HEK293 (cell line): Measurements from ENCODE around the gene FAM98C.

Source experiments
- BCL11A ChIP-seq: fragments of 450-650 bp; formaldehyde crosslinking; IDR thresholded peaks from 2 replicates; pipeline ENCODE4 v1.5.1; 2016; ENCODE audit warnings: low read depth, missing biosample characterization, missing genetic modification characterization
- FEZF1 ChIP-seq: fragments of 450-650 bp; formaldehyde crosslinking; IDR thresholded peaks from 2 replicates; pipeline ENCODE4 v1.5.1; 2016; ENCODE audit warnings: missing biosample characterization, missing genetic modification characterization
- GLI2 ChIP-seq: fragments of 450-650 bp; formaldehyde crosslinking; IDR thresholded peaks from 2 replicates; pipeline ENCODE4; 2017; ENCODE audit warnings: missing biosample characterization, missing genetic modification characterization, low read depth, borderline replicate concordance
- OSR2 ChIP-seq: fragments of 450-650 bp; formaldehyde crosslinking; IDR thresholded peaks from 2 replicates; pipeline ENCODE4 v1.5.1; 2016; ENCODE audit warnings: missing biosample characterization, missing genetic modification characterization
- PATZ1 ChIP-seq: fragments of 450-650 bp; formaldehyde crosslinking; IDR thresholded peaks from 2 replicates; pipeline ENCODE4 v1.5.1; 2016; ENCODE audit warnings: missing biosample characterization, missing genetic modification characterization
- SP3 ChIP-seq: fragments of 450-650 bp; formaldehyde crosslinking; IDR thresholded peaks from 2 replicates; pipeline ENCODE4 v1.5.1; 2016; ENCODE audit warnings: missing biosample characterization, missing genetic modification characterization
- SP7 ChIP-seq: fragments of 450-650 bp; formaldehyde crosslinking; IDR thresholded peaks from 2 replicates; pipeline ENCODE4 v1.5.1; 2016; ENCODE audit warnings: missing biosample characterization, missing genetic modification characterization
- ZBTB1 ChIP-seq: fragments of 450-650 bp; formaldehyde crosslinking; IDR thresholded peaks from 2 replicates; pipeline ENCODE4 v1.5.1; 2016; ENCODE audit warnings: missing biosample characterization, missing genetic modification characterization
- ZFP37 ChIP-seq: fragments of 450-650 bp; formaldehyde crosslinking; IDR thresholded peaks from 2 replicates; pipeline ENCODE4 v1.5.1; 2016; ENCODE audit warnings: missing biosample characterization, missing genetic modification characterization
- ZNF148 ChIP-seq: fragments of 450-650 bp; formaldehyde crosslinking; IDR thresholded peaks from 2 replicates; pipeline ENCODE4 v1.5.0; 2017; ENCODE audit warnings: missing biosample characterization, missing genetic modification characterization, borderline replicate concordance
- ZNF19 ChIP-seq: fragments of 450-650 bp; formaldehyde crosslinking; IDR thresholded peaks from 2 replicates; pipeline ENCODE4; 2016; ENCODE audit warnings: missing biosample characterization, missing genetic modification characterization, low read depth
- ZNF24 ChIP-seq: fragments of 450-650 bp; formaldehyde crosslinking; IDR thresholded peaks from 2 replicates; pipeline ENCODE4 v1.5.1; 2016; ENCODE audit warnings: missing biosample characterization, missing genetic modification characterization
- ZNF280D ChIP-seq: fragments of 450-650 bp; formaldehyde crosslinking; IDR thresholded peaks from 2 replicates; pipeline ENCODE4 v1.5.1; 2016; ENCODE audit warnings: missing biosample characterization, missing genetic modification characterization
- ZNF366 ChIP-seq: fragments of 450-650 bp; formaldehyde crosslinking; conservative IDR thresholded peaks from 2 replicates; pipeline ENCODE4 v1.5.1; 2016; ENCODE audit warnings: missing biosample characterization, missing genetic modification characterization
- ZNF48 ChIP-seq: fragments of 450-650 bp; formaldehyde crosslinking; IDR thresholded peaks from 2 replicates; pipeline ENCODE4 v1.5.1; 2016; ENCODE audit warnings: missing biosample characterization, missing genetic modification characterization
- ZNF510 ChIP-seq: fragments of 450-650 bp; formaldehyde crosslinking; IDR thresholded peaks from 2 replicates; pipeline ENCODE4 v1.5.1; 2018; ENCODE audit warnings: mild to moderate bottlenecking, missing genetic modification characterization, missing biosample characterization; ENCODE audit not compliant: insufficient replicate concordance
- ZNF513 ChIP-seq: fragments of 450-650 bp; IDR thresholded peaks from 2 replicates; pipeline ENCODE4 v1.5.1; 2018; ENCODE audit warnings: missing biosample characterization, missing genetic modification characterization
- ZNF514 ChIP-seq: fragments of 450-650 bp; formaldehyde crosslinking; IDR thresholded peaks from 2 replicates; pipeline ENCODE4 v1.5.1; 2016; ENCODE audit warnings: missing biosample characterization, missing genetic modification characterization
- ZNF549 ChIP-seq: fragments of 450-650 bp; IDR thresholded peaks from 2 replicates; pipeline ENCODE4 v1.5.1; 2018; ENCODE audit warnings: missing biosample characterization, missing genetic modification characterization, mild to moderate bottlenecking, inconsistent platforms, moderate library complexity
- ZNF585B ChIP-seq: fragments of 450-650 bp; formaldehyde crosslinking; IDR thresholded peaks from 2 replicates; pipeline ENCODE4 v1.5.1; 2016; ENCODE audit warnings: missing biosample characterization, missing genetic modification characterization
- ZNF623 ChIP-seq: fragments of 450-650 bp; formaldehyde crosslinking; IDR thresholded peaks from 2 replicates; pipeline ENCODE4 v1.5.1; 2016; ENCODE audit warnings: missing biosample characterization, missing genetic modification characterization
- ZNF626 ChIP-seq: fragments of 450-650 bp; sonication (Bioruptor Pico); formaldehyde crosslinking; IDR thresholded peaks from 2 replicates; pipeline ENCODE4 v1.5.1; 2018; ENCODE audit warnings: missing biosample characterization, missing genetic modification characterization, inconsistent platforms
- ZNF670 ChIP-seq: fragments of 450-650 bp; formaldehyde crosslinking; IDR thresholded peaks from 2 replicates; pipeline ENCODE4 v1.5.1; 2016; ENCODE audit warnings: missing biosample characterization, missing genetic modification characterization, low read depth
- ZNF843 ChIP-seq: fragments of 450-650 bp; formaldehyde crosslinking; IDR thresholded peaks from 2 replicates; pipeline ENCODE4 v1.5.1; 2016; ENCODE audit warnings: missing biosample characterization, missing genetic modification characterization
- ZSCAN23 ChIP-seq: fragments of 450-650 bp; formaldehyde crosslinking; IDR thresholded peaks from 2 replicates; pipeline ENCODE4 v1.5.1; 2016; ENCODE audit warnings: missing biosample characterization, missing genetic modification characterization
- TF ChIP-seq, protein P1 (sequence below): fragments of 450-650 bp; formaldehyde crosslinking; IDR thresholded peaks from 2 replicates; pipeline ENCODE4 v1.5.1; 2016; ENCODE audit warnings: missing biosample characterization, missing genetic modification characterization
- TF ChIP-seq, protein P2 (sequence below): fragments of 450-650 bp; formaldehyde crosslinking; IDR thresholded peaks from 2 replicates; pipeline ENCODE4 v1.5.1; 2016; ENCODE audit warnings: missing biosample characterization, missing genetic modification characterization

Gene FAM98C

DNA sequence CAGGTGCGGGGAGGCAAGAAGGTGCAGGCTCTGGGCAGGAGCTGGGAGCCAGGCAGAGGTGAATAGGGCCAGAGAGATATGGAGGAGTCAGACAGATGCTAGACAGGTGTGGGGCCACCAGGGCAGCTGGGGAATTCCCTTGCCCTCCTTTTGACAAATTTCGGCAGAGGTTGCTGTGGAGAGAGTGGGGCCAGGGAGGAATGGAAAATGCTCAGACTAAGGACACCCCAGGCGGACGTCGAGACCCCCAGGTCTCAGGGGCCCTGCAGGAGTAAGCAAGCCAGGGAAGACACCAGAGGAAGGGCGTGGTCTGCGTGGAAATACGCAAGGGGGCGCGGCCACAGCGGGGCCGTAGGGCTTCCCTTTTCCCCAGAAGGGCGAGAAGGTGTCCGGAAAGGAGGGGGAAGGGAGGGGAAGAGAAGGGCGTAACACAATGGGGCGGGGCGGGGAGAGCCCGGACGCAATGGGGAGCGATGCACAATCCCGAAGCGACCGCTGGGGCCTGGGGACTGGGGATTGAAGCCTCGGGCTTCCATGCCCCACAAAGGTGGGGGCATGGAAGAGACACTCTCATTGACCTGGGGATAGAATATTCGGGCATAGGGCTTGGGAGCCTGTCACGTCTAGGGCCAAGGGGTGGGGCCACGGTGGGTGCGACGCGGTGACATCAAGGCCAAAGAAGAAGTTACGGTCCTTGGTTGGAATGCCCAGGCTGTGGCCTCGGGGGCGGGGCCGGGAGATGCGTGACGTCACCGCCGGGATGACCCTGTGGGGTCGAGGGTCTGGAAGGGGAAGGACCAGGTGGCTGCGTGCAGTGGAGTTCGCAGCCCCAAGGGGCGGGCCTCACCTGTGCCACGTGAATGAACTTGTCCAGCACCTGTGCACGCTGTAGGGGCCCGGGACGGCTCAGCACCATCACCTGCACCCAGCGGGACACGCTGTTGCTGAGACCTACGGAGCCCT, 14.9 kb downstream of the FAM98C start (continued):
- TF ChIP-seq PATZ1 (tag by site-specific recombination) (peak; percentile 77), OSR2 (no peak), SP3 (tag by site-specific recombination) (peak; percentile 94), ZNF510 (tag by site-specific recombination) (no peak), ZFP37 (no peak; the same call in 1 of the 2 replicates), SP7 (tag by site-specific recombination) (peak; percentile 62; the same call in 1 of the 2 replicates), BCL11A (tag by site-specific recombination) (no peak; the same call in 1 of the 2 replicates), ZNF280D (tag by site-specific recombination) (no peak), FEZF1 (tag by site-specific recombination) (no peak), ZSCAN23 (no peak), ZNF366 (tag by site-specific recombination) (peak; percentile 79), ZNF513 (no peak), ZNF549 (tag by site-specific recombination) (no peak), GLI2 (tag by site-specific recombination) (no peak), ZNF19 (tag by site-specific recombination) (no peak), ZNF24 (no peak), ZNF48 (tag by site-specific recombination) (no peak), ZNF623 (tag by site-specific recombination) (no peak), ZNF585B (tag by site-specific recombination) (no peak), ZNF626 (no peak), ZNF514 (tag by site-specific recombination) (no peak), ZNF843 (tag by site-specific recombination) (0 out of 2 replicates have a peak, but pooled peaks have one; percentile 10), ZBTB1 (tag by site-specific recombination) (no peak), ZNF148 (tag by site-specific recombination) (no peak; the same call in 1 of the 2 replicates), ZNF670 (no peak)
- TF ChIP-seq, protein P1, sequence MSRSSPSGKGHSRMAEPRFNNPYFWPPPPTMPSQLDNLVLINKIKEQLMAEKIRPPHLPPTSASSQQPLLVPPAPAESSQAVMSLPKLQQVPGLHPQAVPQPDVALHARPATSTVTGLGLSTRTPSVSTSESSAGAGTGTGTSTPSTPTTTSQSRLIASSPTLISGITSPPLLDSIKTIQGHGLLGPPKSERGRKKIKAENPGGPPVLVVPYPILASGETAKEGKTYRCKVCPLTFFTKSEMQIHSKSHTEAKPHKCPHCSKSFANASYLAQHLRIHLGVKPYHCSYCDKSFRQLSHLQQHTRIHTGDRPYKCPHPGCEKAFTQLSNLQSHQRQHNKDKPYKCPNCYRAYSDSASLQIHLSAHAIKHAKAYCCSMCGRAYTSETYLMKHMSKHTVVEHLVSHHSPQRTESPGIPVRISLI (tag by site-specific recombination): no peak
- TF ChIP-seq, protein P2, sequence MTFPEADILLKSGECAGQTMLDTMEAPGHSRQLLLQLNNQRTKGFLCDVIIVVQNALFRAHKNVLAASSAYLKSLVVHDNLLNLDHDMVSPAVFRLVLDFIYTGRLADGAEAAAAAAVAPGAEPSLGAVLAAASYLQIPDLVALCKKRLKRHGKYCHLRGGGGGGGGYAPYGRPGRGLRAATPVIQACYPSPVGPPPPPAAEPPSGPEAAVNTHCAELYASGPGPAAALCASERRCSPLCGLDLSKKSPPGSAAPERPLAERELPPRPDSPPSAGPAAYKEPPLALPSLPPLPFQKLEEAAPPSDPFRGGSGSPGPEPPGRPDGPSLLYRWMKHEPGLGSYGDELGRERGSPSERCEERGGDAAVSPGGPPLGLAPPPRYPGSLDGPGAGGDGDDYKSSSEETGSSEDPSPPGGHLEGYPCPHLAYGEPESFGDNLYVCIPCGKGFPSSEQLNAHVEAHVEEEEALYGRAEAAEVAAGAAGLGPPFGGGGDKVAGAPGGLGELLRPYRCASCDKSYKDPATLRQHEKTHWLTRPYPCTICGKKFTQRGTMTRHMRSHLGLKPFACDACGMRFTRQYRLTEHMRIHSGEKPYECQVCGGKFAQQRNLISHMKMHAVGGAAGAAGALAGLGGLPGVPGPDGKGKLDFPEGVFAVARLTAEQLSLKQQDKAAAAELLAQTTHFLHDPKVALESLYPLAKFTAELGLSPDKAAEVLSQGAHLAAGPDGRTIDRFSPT (tag by site-specific recombination): no peak
